Omental fat pad (tissue), 4 donors: ENCODE data around the gene PFN2. TPM values are rescaled to one million over a fixed set of nuclear protein-coding genes. Genes with fewer than 3 reads are reported as not detected.

Experiments
- ATAC-seq: fragments of 150-250 bp; one replicate; pipeline ENCODE4 v1.9.1; 2016; ENCODE audit warnings: mild to moderate bottlenecking, moderate library complexity; ENCODE audit not compliant: low FRiP score
- DNase-seq: peaks from one replicate; pipeline ENCODE4 v3.0.0-alpha.2; 2019; ENCODE audit warnings: low spot score
- total RNA-seq, 4 donors: library from RNA; depleted of rRNA; stranded (reverse); fragments of >200 nt; gene quantifications; one replicate each; pipeline ENCODE4 v1.1.0, GENCODE V29; 2016
- TF ChIP-seq, protein P1 (sequence below), 3 donors: fragments of 450-650 bp; IDR thresholded peaks; one replicate each; pipeline ENCODE4 v1.5.1; 2016 to 2017; ENCODE audit warnings: antibody characterized with exemption in 3 of 3, mild to moderate bottlenecking in 3 of 3, moderate library complexity in 2 of 3

PFN2 gene
- total RNA-seq, 4 donors from 2014 or later = 26.0 to 53.1 (median 30.2) TPM

DNA sequence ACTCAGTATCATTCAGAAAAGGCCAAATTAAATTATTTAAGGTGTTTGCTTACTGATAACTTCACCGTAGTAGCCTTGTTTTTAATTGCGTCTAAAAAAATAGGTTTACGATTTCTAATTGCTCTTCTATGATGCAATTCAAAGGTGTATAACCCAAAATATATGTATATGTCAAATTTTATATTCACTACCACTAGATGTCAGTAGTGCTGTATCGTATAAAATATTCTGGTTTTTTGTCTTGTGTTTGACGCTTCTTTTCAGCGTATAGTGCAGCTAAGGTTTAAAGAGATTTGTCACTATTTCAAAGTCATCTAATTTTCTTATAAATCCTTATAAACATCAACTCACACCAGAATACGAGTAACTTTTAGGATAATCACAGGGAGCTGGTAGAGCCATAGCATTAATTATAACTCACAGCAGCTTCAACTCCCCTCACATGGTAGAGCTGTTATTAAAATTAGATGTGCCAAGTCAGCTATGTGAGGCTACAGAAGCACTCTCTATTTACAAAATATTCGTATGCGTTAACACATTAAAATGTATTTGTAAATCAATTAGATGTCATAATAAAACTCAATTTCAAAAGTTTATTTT is 3.5 kb downstream of the PFN2 start:
- DNase-seq (no peak), ATAC-seq (no peak)

GRCh38 chr3:149965278-149965677 is 5.4 kb downstream of the PFN2 start:
- no peak for DNase-seq
- TF ChIP-seq, protein P1, sequence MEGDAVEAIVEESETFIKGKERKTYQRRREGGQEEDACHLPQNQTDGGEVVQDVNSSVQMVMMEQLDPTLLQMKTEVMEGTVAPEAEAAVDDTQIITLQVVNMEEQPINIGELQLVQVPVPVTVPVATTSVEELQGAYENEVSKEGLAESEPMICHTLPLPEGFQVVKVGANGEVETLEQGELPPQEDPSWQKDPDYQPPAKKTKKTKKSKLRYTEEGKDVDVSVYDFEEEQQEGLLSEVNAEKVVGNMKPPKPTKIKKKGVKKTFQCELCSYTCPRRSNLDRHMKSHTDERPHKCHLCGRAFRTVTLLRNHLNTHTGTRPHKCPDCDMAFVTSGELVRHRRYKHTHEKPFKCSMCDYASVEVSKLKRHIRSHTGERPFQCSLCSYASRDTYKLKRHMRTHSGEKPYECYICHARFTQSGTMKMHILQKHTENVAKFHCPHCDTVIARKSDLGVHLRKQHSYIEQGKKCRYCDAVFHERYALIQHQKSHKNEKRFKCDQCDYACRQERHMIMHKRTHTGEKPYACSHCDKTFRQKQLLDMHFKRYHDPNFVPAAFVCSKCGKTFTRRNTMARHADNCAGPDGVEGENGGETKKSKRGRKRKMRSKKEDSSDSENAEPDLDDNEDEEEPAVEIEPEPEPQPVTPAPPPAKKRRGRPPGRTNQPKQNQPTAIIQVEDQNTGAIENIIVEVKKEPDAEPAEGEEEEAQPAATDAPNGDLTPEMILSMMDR (IDR thresholded peaks at IDR 0.05) = no peak
- ATAC-seq = no peak

More for the DNA sequence above, 3.5 kb downstream of the PFN2 start:
- TF ChIP-seq, protein P1 (IDR thresholded peaks at IDR 0.05) = no peak

- ATAC-seq = no peak
- DNase-seq = no peak
- TF ChIP-seq, protein P1 (IDR thresholded peaks at IDR 0.05) = no peak
These were observed 6.4 kb downstream of the PFN2 start for GRCh38 chr3:149964291-149964690.

GRCh38 chr3:149963485-149963884 is 7.2 kb downstream of the PFN2 start:
- no peak for ATAC-seq
- DNase-seq = no peak
- TF ChIP-seq, protein P1 (IDR thresholded peaks at IDR 0.05) = no peak

DNA sequence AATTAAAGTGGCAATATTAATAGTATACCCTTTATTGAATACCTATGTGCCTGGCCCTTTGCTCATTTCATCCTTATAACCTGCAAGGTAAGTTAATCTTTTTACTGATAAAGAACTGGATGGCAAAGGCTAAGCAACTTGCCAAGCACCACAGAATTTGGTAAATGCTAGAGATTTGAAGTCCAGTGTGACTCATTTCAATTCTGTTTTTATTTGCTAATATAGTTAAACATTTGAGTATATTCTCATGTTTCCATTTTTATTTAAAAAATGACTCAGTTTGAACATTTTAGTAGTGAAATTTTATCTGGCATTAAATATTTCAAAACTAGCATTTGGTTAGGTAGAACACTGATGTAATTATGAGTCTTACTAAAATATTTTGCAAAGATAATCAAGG is 11.3 kb downstream of the PFN2 start:
- DNase-seq (no peak), ATAC-seq (no peak)
- TF ChIP-seq, protein P1 (IDR thresholded peaks at IDR 0.05) = no peak

GRCh38 chr3:149958171-149958796 is 12.4 kb downstream of the PFN2 start:
- TF ChIP-seq, protein P1 (IDR thresholded peaks at IDR 0.05) = no peak
- ATAC-seq (no peak), DNase-seq (no peak)
